Left lung (tissue), 10 donors: ENCODE measurements around the gene TNFAIP8L1. TPM values are rescaled to one million over a fixed set of nuclear protein-coding genes. Genes with fewer than 3 reads are reported as not detected.

Experiments
- ATAC-seq: fragments of 200-7000 bp; cut with Tn5 transposase; one replicate; pipeline ENCODE4 v1.9.1; 2020; ENCODE audit warnings: moderate library complexity
- DNase-seq, 4 donors: peaks; one replicate each; pipeline ENCODE4 v3.0.0-alpha.2; 2013 to 2020
- H3K27ac ChIP-seq, 2 donors: fragments of 200-600 bp; sonication (generic) in 1 of 2; one replicate each; pipeline versions ENCODE4 v1.5.0 to v1.8.0; 2020 to 2021
- H3K27me3 ChIP-seq, 2 donors: fragments of 200-600 bp; sonication (generic) in 1 of 2; one replicate each; pipeline versions ENCODE4 v1.5.0 to v1.8.0; 2020 to 2021
- H3K36me3 ChIP-seq, 2 donors: fragments of 200-600 bp; sonication (generic) in 1 of 2; one replicate each; pipeline versions ENCODE4 v1.5.0 to v1.8.0; 2020 to 2021
- H3K4me1 ChIP-seq, 2 donors: fragments of 200-600 bp; one replicate each; pipeline ENCODE4 v1.8.0; 2021
- H3K4me3 ChIP-seq, 2 donors: fragments of 200-600 bp; sonication (generic) in 1 of 2; one replicate each; pipeline versions ENCODE4 v1.5.0 to v1.8.0; 2020 to 2021; ENCODE audit warnings: mild to moderate bottlenecking in 1 of 2
- H3K9me3 ChIP-seq, 2 donors: fragments of 200-600 bp; sonication (generic) in 1 of 2; one replicate each; pipeline versions ENCODE4 v1.5.0 to v1.8.0; 2020 to 2021
- CTCF ChIP-seq, 2 donors: fragments of 200-600 bp; sonication (generic) in 1 of 2; IDR thresholded peaks; one replicate each; pipeline versions ENCODE4 v1.5.0 to v1.8.0; 2021; ENCODE audit warnings: antibody characterized with exemption in 2 of 2
- intact Hi-C, 2 donors: fragments of 100-400 bp; cut with DNase I; formaldehyde crosslinking; loops; one replicate each; pipeline versions ENCODE4 v1.11.2 to v1.14.2; 2022
- polyA plus RNA-seq, 6 donors: library from polyadenylated mRNA; unstranded; fragments of 120-200 nt; gene quantifications; one replicate each; pipeline ENCODE4 v1.2.1, GENCODE V29; 2013; ENCODE audit not compliant: insufficient read length in 6 of 6
- total RNA-seq, 2 donors: library from RNA; stranded (reverse); fragmentation: NEBNext Ultra II Directional; extraction: Animal tissue kit (Norgen Biotek cat#: 25700); gene quantifications; one replicate each; pipeline ENCODE4 v1.2.1, GENCODE V29; 2021
- donor health status: DM: no; HTN: yes; CAD: no.
- donor health status: DM: no; HTN: no; CAD: no.

The TNFAIP8L1 gene
- total and polyA plus RNA-seq, 8 donors, result 5.9 to 17.9 (median 15.9) TPM

GRCh38 chr19:4703671-4704316 lies 64.5 kb downstream of the TNFAIP8L1 start:
- no peak for TF ChIP-seq CTCF (IDR thresholded peaks at IDR 0.05)
- Histone ChIP-seq H3K4me1 (peaks cover 0 to 18% of the 10 kb centered on the region in 2 donors), H3K9me3 (no peaks in the 10 kb centered on the region), H3K27me3 (no peaks in the 10 kb centered on the region), H3K4me3 (no peak overlapping the region), H3K36me3 (peaks cover 0 to 85% of the 10 kb centered on the region in 2 donors), H3K27ac (peak overlapping the region in 1 of 2 donors; percentile 43)
- ATAC-seq (no peak), DNase-seq (no peak)
- intact Hi-C loops, result no loop called here

DNA sequence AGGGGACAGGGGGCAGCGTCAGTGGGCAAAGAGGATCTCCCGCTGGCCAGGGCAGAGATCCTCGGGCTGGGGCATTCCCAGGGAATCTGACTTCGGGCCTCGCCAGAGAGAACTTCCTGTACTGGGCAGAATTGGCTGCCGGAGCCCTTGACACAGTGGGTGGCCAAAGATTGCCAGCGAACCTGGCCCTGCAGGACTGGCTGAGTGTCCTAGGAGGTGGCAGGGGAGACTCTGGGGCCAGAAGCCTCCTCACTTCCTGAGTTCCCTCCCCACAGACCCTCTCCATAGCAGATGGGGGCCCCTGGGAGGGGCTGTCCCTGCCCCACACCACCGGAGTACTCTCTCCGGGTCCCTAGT lies 65.0 kb downstream of the TNFAIP8L1 start:
- Histone ChIP-seq H3K4me3 (no peak overlapping the region), H3K36me3 (peaks cover 0 to 85% of the 10 kb centered on the region in 2 donors), H3K4me1 (peaks cover 0 to 18% of the 10 kb centered on the region in 2 donors), H3K9me3 (no peaks in the 10 kb centered on the region), H3K27ac (peak overlapping the region in 1 of 2 donors; percentile 43), H3K27me3 (no peaks in the 10 kb centered on the region)
- peak; percentile 65 for ATAC-seq
- intact Hi-C loops, result no loop called here
- DNase-seq, result peak in 1 of 4 donors; percentile 46
- no peak for TF ChIP-seq CTCF (IDR thresholded peaks at IDR 0.05)

Other genes starting within 250 kb of the TNFAIP8L1 start
- 10 to 100 TPM; 64.6 to 71.8 TPM for gene SH3GL1, start 239.0 kb upstream of the TNFAIP8L1 start, total RNA-seq
- 100 to 1,000 TPM in 2 of 6 donors, 10 to 100 TPM in 4; 74.2 to 119 (median 91.5) TPM for gene SH3GL1, start 239.0 kb upstream of the TNFAIP8L1 start, polyA plus RNA-seq
- 10 to 100 TPM; 15.6 to 24.1 TPM for gene CHAF1A, start 236.9 kb upstream of the TNFAIP8L1 start, total RNA-seq
- gene CHAF1A, start 236.9 kb upstream of the TNFAIP8L1 start, polyA plus RNA-seq, result 10 to 100 TPM; 18.5 to 29.3 (median 24.8) TPM
- 10 to 100 TPM; 86.0 to 89.5 TPM for gene UBXN6, start 181.7 kb upstream of the TNFAIP8L1 start, total RNA-seq
- gene UBXN6, start 181.7 kb upstream of the TNFAIP8L1 start, polyA plus RNA-seq, result 100 to 1,000 TPM in 1 of 6 donors, 10 to 100 TPM in 5; 70.2 to 101 (median 84.9) TPM
- 10 to 100 TPM; 30.9 to 36.6 TPM for gene HDGFL2, start 167.2 kb upstream of the TNFAIP8L1 start, total RNA-seq
- gene HDGFL2, start 167.2 kb upstream of the TNFAIP8L1 start, polyA plus RNA-seq, result 10 to 100 TPM; 59.3 to 87.4 (median 75.3) TPM
- 1 to 10 TPM; 1.2 to 4.0 TPM for gene PLIN4, start 121.0 kb upstream of the TNFAIP8L1 start, total RNA-seq
- gene PLIN4, start 121.0 kb upstream of the TNFAIP8L1 start, polyA plus RNA-seq, result 1 to 10 TPM in 5 of 6 donors, under 1 TPM in 1; 0.88 to 1.2 (median 1.1) TPM
- 10 to 100 TPM in 1 of 2 donors, 1 to 10 TPM in 1; 8.4 to 15.9 TPM for gene PLIN5, start 104.3 kb upstream of the TNFAIP8L1 start, total RNA-seq
- 1 to 10 TPM; 1.8 to 2.8 (median 2.2) TPM for gene PLIN5, start 104.3 kb upstream of the TNFAIP8L1 start, polyA plus RNA-seq
- gene LRG1, start 99.5 kb upstream of the TNFAIP8L1 start, total RNA-seq, result 10 to 100 TPM; 11.2 to 17.9 TPM
- gene LRG1, start 99.5 kb upstream of the TNFAIP8L1 start, polyA plus RNA-seq, result under 1 TPM; 0.58 to 0.97 (median 0.79) TPM
- gene SEMA6B, start 79.8 kb upstream of the TNFAIP8L1 start, total RNA-seq, result 10 to 100 TPM in 1 of 2 donors, 1 to 10 TPM in 1; 4.8 to 24.7 TPM
- gene SEMA6B, start 79.8 kb upstream of the TNFAIP8L1 start, polyA plus RNA-seq, result 1 to 10 TPM; 2.1 to 4.0 (median 2.9) TPM
- 100 to 1,000 TPM in 1 of 2 donors, 10 to 100 TPM in 1; 98.2 to 156 TPM for gene MYDGF, start 30.8 kb downstream of the TNFAIP8L1 start, total RNA-seq
- gene MYDGF, start 30.8 kb downstream of the TNFAIP8L1 start, polyA plus RNA-seq, result 10 to 100 TPM; 70.0 to 88.3 (median 81.5) TPM
- gene DPP9, start 84.3 kb downstream of the TNFAIP8L1 start, total RNA-seq, result 10 to 100 TPM; 79.7 to 95.5 TPM
- 10 to 100 TPM; 25.2 to 35.8 (median 27.4) TPM for gene DPP9, start 84.3 kb downstream of the TNFAIP8L1 start, polyA plus RNA-seq
- gene FEM1A, start 152.2 kb downstream of the TNFAIP8L1 start, total RNA-seq, result 10 to 100 TPM in 1 of 2 donors, 1 to 10 TPM in 1; 9.9 to 14.2 TPM
- gene FEM1A, start 152.2 kb downstream of the TNFAIP8L1 start, polyA plus RNA-seq, result 1 to 10 TPM; 1.7 to 2.3 (median 2.1) TPM
- gene TICAM1, start 192.2 kb downstream of the TNFAIP8L1 start, total RNA-seq, result 10 to 100 TPM; 14.6 TPM
- 1 to 10 TPM; 5.6 to 7.7 (median 6.8) TPM for gene TICAM1, start 192.2 kb downstream of the TNFAIP8L1 start, polyA plus RNA-seq
- gene PLIN3, start 228.2 kb downstream of the TNFAIP8L1 start, total RNA-seq, result 10 to 100 TPM; 51.4 to 71.7 TPM
- 10 to 100 TPM; 37.9 to 50.2 (median 45.0) TPM for gene PLIN3, start 228.2 kb downstream of the TNFAIP8L1 start, polyA plus RNA-seq